A549 (cell line): ENCODE data around the gene PRKCE.

Source experiments
- JUN ChIP-seq, 2 experiments: fragments of >200 bp; sonication (Bioruptor Twin); formaldehyde crosslinking; IDR thresholded peaks; 2 replicates in 1 of 2; 3 replicates in 1 of 2; pipeline ENCODE4 v1.6.1; 2016 to 2017
- POLR2A ChIP-seq: IDR thresholded peaks from 2 replicates; pipeline ENCODE4 v1.6.1; 2012; ENCODE audit warnings: mild to moderate bottlenecking, low read length
- RAD21 ChIP-seq, 2 experiments: fragments of >200 bp in 1 of 2; sonication (Bioruptor Twin) in 1 of 2; formaldehyde crosslinking in 1 of 2; IDR thresholded peaks in 1 of 2; conservative IDR thresholded peaks in 1 of 2; 2 replicates in 1 of 2; 3 replicates in 1 of 2; pipeline ENCODE4 v1.6.1; 2012 to 2018; ENCODE audit warnings: inconsistent platforms in 1 of 2
- SMC3 ChIP-seq: fragments of >200 bp; sonication (Bioruptor Twin); formaldehyde crosslinking; IDR thresholded peaks from 3 replicates; pipeline ENCODE4 v1.6.1; 2018; ENCODE audit warnings: inconsistent platforms
- TF ChIP-seq, protein P1 (sequence below): fragments of >200 bp; sonication (Bioruptor Twin); formaldehyde crosslinking; IDR thresholded peaks from 3 replicates; pipeline ENCODE4 v1.5.1; 2016

GRCh38 chr2:45864121-45864520, 212.6 kb downstream of the PRKCE start:
- TF ChIP-seq POLR2A: no peak
- TF ChIP-seq RAD21 (conservative IDR thresholded peaks at IDR 0.05 in 1 of 2, IDR thresholded peaks at IDR 0.05 in 1 of 2): no peak
- TF ChIP-seq, protein P1, sequence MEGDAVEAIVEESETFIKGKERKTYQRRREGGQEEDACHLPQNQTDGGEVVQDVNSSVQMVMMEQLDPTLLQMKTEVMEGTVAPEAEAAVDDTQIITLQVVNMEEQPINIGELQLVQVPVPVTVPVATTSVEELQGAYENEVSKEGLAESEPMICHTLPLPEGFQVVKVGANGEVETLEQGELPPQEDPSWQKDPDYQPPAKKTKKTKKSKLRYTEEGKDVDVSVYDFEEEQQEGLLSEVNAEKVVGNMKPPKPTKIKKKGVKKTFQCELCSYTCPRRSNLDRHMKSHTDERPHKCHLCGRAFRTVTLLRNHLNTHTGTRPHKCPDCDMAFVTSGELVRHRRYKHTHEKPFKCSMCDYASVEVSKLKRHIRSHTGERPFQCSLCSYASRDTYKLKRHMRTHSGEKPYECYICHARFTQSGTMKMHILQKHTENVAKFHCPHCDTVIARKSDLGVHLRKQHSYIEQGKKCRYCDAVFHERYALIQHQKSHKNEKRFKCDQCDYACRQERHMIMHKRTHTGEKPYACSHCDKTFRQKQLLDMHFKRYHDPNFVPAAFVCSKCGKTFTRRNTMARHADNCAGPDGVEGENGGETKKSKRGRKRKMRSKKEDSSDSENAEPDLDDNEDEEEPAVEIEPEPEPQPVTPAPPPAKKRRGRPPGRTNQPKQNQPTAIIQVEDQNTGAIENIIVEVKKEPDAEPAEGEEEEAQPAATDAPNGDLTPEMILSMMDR: no peak
- no peak for TF ChIP-seq SMC3
- no peak for TF ChIP-seq JUN (IDR thresholded peaks at IDR 0.05)
